ENCODE measurements around the gene CD6. TPM values are rescaled to one million over a fixed set of nuclear protein-coding genes. Genes with fewer than 3 reads are reported as not detected.

CD6 gene, protein sequence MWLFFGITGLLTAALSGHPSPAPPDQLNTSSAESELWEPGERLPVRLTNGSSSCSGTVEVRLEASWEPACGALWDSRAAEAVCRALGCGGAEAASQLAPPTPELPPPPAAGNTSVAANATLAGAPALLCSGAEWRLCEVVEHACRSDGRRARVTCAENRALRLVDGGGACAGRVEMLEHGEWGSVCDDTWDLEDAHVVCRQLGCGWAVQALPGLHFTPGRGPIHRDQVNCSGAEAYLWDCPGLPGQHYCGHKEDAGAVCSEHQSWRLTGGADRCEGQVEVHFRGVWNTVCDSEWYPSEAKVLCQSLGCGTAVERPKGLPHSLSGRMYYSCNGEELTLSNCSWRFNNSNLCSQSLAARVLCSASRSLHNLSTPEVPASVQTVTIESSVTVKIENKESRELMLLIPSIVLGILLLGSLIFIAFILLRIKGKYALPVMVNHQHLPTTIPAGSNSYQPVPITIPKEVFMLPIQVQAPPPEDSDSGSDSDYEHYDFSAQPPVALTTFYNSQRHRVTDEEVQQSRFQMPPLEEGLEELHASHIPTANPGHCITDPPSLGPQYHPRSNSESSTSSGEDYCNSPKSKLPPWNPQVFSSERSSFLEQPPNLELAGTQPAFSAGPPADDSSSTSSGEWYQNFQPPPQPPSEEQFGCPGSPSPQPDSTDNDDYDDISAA
- total RNA-seq (1 to 10 TPM in 2 of 4 donors, under 1 TPM in 1, not detected in 1; 0.81 to 1.9 (median 1.2) TPM), polyA plus RNA-seq (10 to 100 TPM in 1 of 3 donors, under 1 TPM in 2; under 0.01 to 14.1 (median 0.23) TPM)

DNA sequence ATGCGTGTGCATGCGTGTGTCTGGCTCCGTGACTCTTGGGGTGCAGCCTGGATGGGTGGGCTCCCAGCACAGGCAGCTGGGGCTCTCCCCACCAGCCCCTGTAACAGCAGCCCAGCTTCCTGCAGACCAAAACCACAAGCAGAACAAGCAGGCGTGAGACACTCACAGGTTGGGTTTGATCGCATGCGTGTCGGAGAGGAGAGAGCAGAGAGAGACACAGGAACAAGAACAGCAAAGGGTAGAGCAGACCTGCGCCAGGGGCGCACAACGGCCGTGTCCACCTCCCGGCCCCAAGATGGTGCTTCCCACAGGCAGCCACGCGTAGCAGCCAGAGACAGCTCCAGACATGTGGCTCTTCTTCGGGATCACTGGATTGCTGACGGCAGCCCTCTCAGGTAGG is at the start of gene CD6:
TSS of gene CD6 (plus strand) at position 161 of the 400 bp plus-strand sequence. CDS start at position 347, 186 bp downstream.
- H3K27ac ChIP-seq: no peak within 1 kb of the TSS
- intact Hi-C loops (cut with DNase I): no loop called here

DNA sequence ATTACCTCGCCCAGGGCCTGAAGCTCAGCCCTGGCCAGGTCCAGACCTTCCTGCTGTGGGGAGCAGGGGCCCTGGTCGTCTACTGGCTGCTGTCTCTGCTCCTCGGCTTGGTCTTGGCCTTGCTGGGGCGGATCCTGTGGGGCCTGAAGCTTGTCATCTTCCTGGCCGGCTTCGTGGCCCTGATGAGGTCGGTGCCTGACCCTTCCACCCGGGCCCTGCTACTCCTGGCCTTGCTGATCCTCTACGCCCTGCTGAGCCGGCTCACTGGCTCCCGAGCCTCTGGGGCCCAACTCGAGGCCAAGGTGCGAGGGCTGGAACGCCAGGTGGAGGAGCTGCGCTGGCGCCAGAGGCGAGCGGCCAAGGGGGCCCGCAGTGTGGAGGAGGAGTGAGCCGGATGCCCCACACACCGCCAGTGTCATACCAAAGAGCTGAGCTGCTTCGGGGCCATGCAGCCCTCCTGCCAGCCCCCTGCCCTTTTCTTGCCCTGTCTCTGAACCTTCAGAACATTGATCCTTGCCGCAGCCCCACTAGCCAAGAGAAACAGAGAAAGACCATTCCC is 49.6 kb upstream of the CD6 start:
- intact Hi-C loops (cut with DNase I): no loop called here
- 91 to 93% methylated on average over 23 of the region's 23 CpGs for WGBS, 2 donors
- H3K4me1 ChIP-seq: peaks cover 0 to 40% (median 33%) of the 10 kb centered on the region in 4 donors
- H3K4me3 ChIP-seq: no peak overlapping the region
- no peak overlapping the region for H3K27ac ChIP-seq
- TF ChIP-seq POLR2A (IDR thresholded peaks at IDR 0.05) (no peak), POLR2AphosphoS5 (IDR thresholded peaks at IDR 0.05) (no peak), EP300 (IDR thresholded peaks at IDR 0.05) (no peak)
- TF ChIP-seq, protein P1, sequence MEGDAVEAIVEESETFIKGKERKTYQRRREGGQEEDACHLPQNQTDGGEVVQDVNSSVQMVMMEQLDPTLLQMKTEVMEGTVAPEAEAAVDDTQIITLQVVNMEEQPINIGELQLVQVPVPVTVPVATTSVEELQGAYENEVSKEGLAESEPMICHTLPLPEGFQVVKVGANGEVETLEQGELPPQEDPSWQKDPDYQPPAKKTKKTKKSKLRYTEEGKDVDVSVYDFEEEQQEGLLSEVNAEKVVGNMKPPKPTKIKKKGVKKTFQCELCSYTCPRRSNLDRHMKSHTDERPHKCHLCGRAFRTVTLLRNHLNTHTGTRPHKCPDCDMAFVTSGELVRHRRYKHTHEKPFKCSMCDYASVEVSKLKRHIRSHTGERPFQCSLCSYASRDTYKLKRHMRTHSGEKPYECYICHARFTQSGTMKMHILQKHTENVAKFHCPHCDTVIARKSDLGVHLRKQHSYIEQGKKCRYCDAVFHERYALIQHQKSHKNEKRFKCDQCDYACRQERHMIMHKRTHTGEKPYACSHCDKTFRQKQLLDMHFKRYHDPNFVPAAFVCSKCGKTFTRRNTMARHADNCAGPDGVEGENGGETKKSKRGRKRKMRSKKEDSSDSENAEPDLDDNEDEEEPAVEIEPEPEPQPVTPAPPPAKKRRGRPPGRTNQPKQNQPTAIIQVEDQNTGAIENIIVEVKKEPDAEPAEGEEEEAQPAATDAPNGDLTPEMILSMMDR (IDR thresholded peaks at IDR 0.05): no peak
- no peak for DNase-seq
- no peaks in the 10 kb centered on the region for H3K9me3 ChIP-seq
- H3K36me3 ChIP-seq: peaks cover 26 to 41% (median 30%) of the 10 kb centered on the region in 4 donors
- peaks cover 10 to 22% (median 10%) of the 10 kb centered on the region in 3 donors for H3K27me3 ChIP-seq

More for the DNA sequence above, at the start of gene CD6:
- no peak for DNase-seq
- H3K36me3 ChIP-seq: no peaks in the 10 kb centered on the region
- no peak for TF ChIP-seq POLR2AphosphoS5 (IDR thresholded peaks at IDR 0.05)
- TF ChIP-seq, protein P1 (IDR thresholded peaks at IDR 0.05): no peak
- no peak for TF ChIP-seq EP300 (IDR thresholded peaks at IDR 0.05)
- TF ChIP-seq POLR2A (IDR thresholded peaks at IDR 0.05): no peak
- no peaks in the 10 kb centered on the region for H3K9me3 ChIP-seq
- no peaks in the 10 kb centered on the region for H3K27me3 ChIP-seq
- 70 to 82% methylated on average over 16 of the region's 16 CpGs for WGBS, 2 donors
- no peaks in the 10 kb centered on the region for H3K4me1 ChIP-seq
- no peak within 1 kb of the TSS for H3K4me3 ChIP-seq

DNA sequence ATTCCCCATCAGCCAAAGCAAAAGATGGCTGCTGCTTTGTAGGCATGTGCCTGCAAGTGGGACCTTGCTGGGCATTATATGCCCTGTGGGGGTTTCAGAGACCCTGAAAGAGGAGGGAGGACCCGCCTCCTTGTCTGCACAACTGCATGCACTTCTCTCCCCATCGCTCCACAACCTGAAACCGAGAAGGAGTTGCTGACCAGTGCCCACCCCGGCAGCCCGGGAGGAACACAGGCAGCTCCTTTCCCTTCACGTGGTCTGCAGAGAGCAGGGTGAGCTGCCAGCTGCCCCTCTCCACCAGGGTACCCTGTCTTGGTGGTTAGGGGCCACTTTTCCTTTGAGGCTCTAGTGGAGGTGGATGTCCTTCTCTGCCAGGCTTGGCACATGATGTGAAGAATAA is 48.6 kb upstream of the CD6 start:
- H3K4me1 ChIP-seq: peaks cover 0 to 35% (median 33%) of the 10 kb centered on the region in 4 donors
- intact Hi-C loops (cut with DNase I): no loop called here

DNA sequence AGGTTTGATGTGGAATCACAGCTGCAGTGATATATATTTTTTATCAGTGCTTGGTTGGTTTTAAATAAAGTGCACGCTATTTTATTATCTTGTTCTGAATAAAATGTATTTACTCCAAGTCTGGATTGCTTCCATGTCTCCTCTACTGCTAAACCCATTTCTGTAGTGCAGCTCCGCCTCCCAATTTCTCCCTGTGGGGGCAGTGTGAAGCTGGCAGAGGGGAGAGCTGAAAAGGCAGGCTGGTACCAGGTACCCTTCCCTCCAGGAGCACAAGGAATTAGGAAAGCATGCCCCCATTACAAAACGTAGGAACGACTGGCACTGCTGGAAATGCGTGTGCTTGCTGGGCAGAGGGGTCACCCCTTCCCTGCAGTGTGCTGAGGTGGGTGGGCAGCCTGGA is 48.2 kb upstream of the CD6 start:
- no peak overlapping the region for H3K27ac ChIP-seq
- intact Hi-C loops (cut with DNase I): no loop called here

More for the DNA sequence above, 48.6 kb upstream of the CD6 start:
- Histone ChIP-seq H3K9me3 (no peaks in the 10 kb centered on the region), H3K36me3 (peaks cover 26 to 41% (median 30%) of the 10 kb centered on the region in 4 donors), H3K4me3 (no peak overlapping the region), H3K27ac (no peak overlapping the region), H3K27me3 (peaks cover 10 to 22% (median 10%) of the 10 kb centered on the region in 3 donors)
- no peak for DNase-seq
- TF ChIP-seq, protein P1 (IDR thresholded peaks at IDR 0.05): no peak
- TF ChIP-seq POLR2A (IDR thresholded peaks at IDR 0.05): no peak
- TF ChIP-seq POLR2AphosphoS5 (IDR thresholded peaks at IDR 0.05): no peak
- no peak for TF ChIP-seq EP300 (IDR thresholded peaks at IDR 0.05)
- 91 to 93% methylated on average over 6 of the region's 6 CpGs for WGBS, 2 donors

More for the DNA sequence above, 48.2 kb upstream of the CD6 start:
- WGBS, 2 donors: 77 to 82% methylated on average over 5 of the region's 5 CpGs
- peaks cover 0 to 35% (median 33%) of the 10 kb centered on the region in 4 donors for H3K4me1 ChIP-seq
- H3K9me3 ChIP-seq: no peaks in the 10 kb centered on the region
- H3K36me3 ChIP-seq: peaks cover 26 to 41% (median 30%) of the 10 kb centered on the region in 4 donors
- peaks cover 10 to 22% (median 10%) of the 10 kb centered on the region in 3 donors for H3K27me3 ChIP-seq
- no peak for DNase-seq
- no peak for TF ChIP-seq POLR2AphosphoS5 (IDR thresholded peaks at IDR 0.05)
- TF ChIP-seq EP300 (IDR thresholded peaks at IDR 0.05): no peak
- TF ChIP-seq POLR2A (IDR thresholded peaks at IDR 0.05): no peak
- TF ChIP-seq, protein P1 (IDR thresholded peaks at IDR 0.05): no peak
- no peak overlapping the region for H3K4me3 ChIP-seq
